GM11168 (cell line): ENCODE measurements around the gene COMMD6.

Experiments used
- in situ Hi-C: fragments of 300-500 bp; cut with MboI; formaldehyde crosslinking; loops from one replicate; pipeline ENCODE4 v1.12.0; 2022; ENCODE audit warnings: low sequenced_read_pairs; ENCODE audit not compliant: unreplicated experiment

Gene COMMD6

DNA sequence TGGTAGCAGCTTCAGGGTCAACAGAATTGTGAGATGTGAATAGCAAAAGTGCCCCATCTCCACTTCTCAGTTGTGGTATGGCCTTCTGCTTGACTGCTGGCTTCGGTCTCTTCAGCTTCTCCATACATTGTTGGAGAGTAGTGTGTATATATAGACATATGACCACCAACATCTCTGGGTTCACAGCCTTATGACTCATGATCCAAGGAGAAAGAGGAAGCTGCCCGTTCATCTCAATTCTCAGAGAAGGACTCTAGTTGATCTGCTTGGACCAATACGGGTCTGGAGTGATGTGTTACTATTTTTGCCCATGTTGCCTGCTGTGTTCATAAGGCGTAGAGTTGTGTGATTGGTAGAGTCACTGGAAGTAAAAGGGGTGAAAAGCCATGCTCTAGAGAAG is 3.6 kb upstream of the COMMD6 start:
- in situ Hi-C loops: loop anchor here (10.0 kb wide), 1 partner anchor 166 kb away; no protein-coding TSS in a partner anchor

DNA sequence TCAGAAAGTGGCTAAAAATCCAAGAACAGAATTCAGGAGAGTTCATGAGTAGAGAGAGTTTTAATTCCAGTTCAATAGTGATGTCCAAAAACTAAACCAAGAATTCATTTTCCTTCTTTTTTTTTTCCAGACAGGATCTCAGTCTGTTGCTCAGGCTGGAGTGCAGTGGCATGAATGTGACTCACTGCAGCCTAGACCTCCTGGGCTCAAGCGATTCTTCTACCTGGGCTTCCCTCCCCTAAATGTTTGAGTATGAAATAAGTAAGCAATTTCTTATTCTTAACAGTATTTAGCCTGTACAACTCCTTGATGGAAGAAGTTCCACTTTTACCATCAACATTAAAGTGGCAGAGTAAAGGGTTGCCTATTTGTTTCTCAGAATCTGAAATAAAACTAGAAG is 3.8 kb downstream of the COMMD6 start:
- in situ Hi-C loops: no loop called here

DNA sequence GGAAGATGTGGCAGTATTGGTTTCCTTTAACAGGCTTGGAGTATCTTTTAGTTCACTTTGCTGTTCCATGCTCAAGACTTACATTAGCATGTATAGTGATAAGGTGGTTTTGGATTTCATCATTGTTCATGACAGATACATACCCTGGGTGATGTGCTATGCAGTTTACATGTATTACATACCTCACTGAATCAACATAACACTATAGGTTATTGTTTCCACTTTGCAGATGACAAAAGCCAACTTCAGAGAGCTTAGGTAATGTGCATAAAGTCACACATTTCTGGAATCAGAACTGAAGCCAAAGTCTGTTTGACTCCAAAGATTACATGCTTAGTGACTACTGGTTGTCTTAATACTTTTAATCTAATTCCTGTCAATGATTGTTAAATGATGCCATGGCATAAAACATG is 7.1 kb downstream of the COMMD6 start:
- in situ Hi-C loops: no loop called here

DNA sequence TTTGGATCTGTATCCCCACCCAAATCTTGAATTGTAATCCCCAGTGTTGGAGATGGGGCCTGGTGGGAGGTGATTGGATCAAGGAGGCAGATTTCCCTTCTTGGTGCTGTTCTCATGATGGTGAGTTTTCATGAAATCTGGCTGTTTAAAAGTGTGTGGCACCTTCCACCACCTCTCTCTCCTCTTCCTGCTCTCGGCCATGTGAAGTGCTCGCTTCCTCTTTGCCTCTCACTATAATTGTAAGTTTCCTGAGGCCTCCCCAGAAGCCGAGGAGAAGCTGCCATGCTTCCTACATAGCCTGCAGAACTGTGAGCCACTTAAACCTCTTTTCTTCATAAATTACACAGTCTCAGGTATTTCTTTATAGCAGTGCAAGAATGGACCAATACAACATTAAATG is 15.7 kb downstream of the COMMD6 start:
- in situ Hi-C loops: no loop called here

DNA sequence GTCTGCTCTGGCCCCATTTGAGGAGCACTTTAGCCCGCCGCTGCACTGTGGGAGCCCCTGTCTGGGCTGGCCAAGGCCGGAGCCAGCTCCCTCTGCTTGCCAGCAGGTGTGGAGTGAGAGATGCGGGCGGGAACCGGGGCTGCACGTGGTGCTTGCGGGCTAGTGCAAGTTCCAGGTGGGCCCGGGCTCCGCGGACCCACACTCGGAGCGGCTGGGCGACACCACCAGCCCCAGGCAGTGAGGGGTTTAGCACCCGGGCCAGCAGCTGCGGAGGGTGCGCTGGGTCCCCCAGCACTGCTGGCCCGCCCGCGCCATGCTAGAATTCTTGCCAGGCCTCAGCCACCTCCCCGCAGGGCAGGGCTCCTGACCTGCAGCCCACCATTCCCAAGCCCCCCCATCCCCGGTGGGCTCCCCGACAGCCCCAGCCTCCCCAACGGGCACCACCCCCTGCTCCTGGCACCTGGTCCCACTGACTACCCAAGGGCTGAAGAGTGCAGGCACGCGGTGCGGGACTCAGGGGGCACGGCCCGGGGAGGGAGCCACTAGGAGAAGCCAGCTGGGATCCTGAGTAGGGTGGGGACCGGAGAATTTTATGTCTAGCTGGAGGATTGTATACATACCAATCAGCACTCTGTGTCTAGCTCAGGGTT is 19.1 kb downstream of the COMMD6 start:
- in situ Hi-C loops: no loop called here

DNA sequence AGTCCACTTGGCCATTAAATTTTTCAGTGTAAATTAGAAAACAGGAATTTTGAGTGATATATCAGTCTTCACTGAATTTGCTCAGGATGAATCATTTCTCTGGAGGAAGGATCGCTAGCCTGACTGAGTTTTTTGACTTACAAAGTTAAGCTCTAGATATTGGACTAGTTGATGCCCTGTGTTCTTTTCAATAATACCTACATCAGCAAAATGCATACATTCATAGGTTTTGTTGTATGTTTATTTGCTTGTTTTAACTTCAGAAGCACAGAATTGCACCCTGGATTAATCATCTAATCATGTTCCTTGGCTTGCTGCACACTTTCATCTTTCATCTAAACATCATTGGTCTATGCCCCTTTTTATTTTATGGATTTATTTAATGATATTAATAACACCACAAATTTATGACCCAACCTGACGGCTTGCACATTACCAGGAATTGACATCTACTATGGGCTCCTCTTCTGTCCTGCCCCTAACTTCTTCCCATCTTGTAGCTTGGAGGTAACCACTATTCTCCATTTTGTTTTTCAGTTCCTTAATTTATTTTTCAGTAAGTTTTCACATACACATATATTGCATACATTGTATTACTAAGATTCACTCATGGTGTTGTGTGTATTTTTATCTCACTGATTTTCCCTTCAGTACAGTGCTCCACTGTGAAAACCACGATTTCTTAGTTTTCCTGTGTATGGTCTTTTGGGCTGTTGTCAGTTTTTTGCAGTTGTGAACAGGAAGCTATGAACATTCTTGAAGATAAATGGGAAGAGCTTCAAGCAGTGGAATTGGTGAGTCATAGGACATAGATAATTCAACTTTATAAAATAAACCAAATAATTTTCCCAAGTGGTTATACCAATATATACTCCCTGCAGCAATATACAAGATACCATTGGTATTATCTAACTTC is 23.3 kb downstream of the COMMD6 start:
- in situ Hi-C loops: no loop called here

DNA sequence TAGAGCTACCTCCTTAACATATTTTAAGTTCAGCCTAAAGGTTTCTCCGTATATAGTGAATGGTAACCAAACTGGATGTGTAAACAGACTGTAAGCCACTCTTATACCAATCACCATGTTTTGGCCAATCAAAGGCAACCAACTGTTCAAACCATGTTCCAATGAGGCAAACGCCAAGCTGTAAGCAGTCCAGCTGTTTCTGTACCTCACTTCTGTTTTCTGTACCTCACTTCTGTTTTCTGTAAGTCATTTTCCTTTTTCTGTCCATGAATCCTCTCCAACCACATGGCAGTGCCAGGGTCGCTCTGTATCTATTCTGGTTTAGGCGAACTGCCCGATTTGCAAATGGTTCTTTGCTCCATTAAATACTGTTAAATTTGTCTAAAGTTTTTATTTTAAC is 24.4 kb downstream of the COMMD6 start:
- in situ Hi-C loops: no loop called here

DNA sequence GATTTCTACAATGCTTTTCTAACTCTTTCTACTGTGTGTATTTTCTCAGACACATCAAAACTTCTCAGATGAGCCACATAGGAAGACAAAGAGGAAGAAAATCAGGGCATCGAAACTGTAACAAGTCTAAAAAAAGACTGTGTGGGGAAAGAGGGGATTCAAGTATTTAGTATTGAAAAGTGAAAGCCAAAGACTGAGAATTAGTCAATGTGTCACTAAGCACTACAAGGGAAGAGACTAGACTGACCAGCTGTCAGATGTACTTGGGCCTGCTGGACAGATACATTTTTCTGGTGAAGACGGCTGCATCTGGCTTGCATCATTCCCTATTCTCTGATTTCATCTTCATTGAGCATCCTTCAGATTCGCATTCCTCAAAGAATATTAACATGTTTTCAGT is 25.4 kb downstream of the COMMD6 start:
- in situ Hi-C loops: no loop called here

DNA sequence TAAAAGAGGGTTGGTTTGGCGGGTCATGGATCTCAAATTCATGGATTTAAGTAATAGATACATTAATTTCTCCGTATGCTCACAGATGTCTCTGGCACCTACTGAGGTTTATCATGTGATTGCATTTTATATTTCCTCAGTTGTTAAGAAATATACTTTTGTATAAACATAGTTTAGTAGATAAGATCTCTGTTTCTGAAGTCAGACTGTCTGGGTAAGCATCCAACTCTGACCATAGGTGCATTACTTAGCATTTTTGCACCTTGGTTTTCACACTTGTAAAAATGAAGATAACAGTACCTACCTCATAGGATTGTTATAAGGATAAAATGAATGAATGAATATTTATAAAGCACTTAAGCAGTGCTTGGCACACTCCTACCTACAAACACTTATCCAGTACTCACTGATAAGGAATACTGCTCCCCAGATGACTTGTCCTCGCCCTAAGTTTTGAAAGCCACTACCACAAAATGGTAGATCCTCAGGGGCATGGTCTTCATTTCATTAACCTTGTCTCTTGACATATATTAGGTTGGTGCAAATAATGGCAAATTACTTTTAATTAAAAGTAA is 26.5 kb downstream of the COMMD6 start:
- in situ Hi-C loops: no loop called here

DNA sequence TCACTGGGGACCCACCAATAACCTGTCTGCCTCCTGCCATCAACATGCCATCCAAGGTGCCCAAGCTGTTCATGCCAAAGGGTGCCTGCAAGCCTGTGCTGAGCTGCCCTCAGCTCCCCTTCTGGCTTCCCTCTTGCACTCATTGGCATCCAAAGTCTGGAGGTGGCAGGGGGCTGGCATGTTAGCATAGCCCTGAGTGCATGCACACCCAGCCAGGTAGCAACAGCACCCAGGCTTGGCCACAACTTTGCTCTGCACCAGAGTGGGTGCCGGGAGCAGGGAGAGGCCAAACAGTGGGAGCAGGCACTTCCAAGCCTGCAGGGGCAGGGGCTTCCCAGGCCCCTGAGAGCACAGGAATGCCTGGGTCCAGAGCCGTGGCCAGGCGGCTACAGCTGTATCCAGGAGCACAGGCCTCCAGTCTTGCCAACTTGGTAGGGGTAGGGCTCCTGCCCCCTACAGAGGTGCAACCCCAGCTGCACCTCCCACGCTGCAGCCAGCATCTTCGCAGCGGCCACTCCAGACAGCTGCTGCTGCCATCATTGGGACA is 29.6 kb downstream of the COMMD6 start:
- in situ Hi-C loops: no loop called here

DNA sequence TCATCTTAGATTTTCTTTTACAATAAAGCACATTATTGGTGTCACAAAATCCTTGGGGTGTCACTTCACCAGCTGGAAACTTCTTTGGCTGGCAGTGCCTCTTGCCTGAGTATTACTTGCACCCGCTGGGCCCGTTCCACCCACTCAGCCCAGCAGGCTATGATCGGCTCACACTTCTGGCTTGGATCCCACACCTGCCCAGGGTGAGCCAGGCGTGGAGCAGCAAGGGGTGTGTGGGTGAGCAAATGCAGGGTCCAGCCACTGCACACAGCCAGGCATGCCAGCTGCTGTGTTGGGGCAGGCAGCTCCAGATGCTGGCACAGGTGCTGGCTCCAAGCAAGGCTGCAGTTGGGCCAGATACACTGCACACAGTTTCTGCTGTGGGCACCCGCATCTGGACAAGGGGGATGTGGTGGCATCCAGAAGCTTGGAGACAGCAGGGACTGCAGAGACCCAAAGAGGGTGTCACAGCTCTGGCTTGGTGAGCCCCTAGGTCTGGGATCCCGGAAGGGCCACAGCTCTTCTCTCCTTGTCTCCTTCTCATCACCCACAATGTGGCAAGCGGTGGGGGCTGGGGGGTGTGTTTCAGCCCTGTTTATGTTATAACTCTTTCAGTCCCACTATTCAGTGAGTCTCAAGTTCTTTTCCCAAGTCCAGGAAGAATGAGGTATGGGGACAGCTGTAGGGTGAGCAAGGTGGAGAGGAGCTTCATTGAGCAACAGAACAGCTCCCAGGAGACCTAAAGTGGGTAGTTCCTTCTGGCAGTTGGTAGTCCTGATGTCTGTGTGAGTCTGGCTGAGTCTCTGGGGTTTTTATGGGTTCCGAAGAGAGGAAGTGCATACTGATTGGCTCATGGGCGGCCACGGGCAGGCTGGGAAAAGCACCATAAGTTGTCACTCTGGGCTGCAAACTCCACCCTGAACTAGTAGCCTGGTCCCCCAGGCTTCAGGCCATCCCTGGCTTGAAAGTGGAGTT is 30.3 kb downstream of the COMMD6 start:
- in situ Hi-C loops: no loop called here

DNA sequence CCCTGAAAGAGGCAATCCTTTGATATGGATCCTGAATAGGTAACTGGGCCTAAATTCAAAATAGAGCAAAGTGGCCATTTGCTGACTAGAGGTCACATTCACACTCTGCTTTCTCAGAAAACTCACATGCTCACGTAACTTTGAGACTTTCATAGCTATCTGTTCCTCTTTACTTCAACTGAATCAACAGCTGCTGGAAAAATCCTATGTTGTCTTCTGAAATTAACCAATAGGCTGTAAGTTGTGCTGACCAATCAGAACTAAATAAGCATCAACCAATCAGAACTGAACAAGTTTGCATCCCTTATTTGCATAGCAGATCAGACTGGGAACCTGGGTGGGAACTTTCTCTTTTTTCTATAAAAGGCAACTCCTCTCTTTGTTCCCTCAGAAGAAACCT is 31.6 kb downstream of the COMMD6 start:
- in situ Hi-C loops: no loop called here

DNA sequence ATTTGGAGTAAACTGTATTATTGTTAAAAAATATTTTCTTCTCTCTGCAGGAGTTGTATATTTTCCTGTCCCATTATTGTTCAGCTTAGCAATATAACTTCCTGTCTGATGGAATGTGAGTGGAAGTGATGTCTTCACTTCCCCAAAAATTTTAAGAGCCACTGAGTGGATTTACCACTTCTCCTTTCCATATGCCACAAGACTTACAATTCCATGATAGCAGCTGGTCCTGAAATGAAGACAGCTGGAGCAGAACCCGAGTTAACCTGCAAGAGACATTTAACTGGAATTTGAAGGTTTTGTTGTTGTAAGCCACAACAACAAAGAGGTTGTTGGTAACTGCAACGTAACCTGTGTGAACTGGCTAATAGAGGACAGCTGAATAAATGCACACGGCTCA is 32.3 kb downstream of the COMMD6 start:
- in situ Hi-C loops: no loop called here

DNA sequence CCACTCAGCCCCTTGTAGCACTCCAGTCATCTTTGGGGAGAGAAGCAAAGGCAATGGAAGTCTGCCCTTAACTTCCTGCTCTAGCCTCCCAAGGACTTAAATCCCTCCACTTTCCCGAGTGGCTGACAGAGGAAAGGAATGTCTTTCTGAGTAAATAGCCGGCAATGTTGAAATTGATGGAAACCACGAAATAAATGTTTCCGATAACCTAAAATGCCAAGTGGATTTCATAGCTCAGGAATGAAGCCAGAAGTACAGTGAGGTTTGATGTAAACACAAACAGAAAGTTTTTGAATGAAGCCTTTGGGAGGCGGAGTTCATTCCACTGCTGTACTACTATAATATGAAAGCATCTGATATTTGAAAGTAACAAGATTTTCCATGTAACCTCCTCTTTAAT is 41.7 kb downstream of the COMMD6 start:
- in situ Hi-C loops: no loop called here

DNA sequence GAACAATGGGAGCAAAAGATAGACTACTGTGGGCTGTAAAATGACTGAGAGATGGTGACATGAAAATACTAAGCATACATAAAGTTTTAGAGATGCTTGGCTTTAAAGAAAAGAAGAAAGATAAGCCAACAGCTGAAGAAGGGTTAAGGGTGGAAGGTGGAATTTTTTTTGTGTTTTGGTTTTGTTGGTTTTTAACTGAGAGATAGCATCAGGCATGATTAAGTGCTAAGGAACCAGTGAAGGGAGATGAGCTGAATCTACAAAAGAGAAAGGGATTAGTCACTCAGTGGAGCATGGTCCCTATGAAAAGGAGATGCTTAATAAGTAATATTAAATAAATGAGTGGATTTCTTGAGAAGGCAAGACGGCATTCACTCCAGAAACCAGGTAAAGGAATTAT is 43.1 kb downstream of the COMMD6 start:
- in situ Hi-C loops: no loop called here

DNA sequence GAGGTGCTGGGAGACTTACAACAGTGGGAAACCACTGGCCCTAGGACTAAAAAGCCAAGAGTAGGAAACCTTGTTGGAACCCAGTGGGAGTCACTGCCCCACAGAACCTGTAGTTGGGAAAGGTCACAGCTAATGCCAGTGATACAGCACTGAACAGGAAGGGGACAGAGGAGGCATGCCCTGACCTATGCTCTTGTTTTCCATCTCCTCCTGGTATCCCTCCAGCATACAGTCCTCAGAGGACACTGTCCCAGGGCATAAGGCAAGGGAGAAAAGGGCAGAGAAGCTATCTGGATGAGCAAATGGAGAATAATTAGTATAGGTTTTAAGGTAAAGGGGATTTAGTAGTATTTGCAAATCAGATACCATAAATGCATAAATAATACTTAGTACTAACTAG is 44.5 kb downstream of the COMMD6 start:
- in situ Hi-C loops: no loop called here

DNA sequence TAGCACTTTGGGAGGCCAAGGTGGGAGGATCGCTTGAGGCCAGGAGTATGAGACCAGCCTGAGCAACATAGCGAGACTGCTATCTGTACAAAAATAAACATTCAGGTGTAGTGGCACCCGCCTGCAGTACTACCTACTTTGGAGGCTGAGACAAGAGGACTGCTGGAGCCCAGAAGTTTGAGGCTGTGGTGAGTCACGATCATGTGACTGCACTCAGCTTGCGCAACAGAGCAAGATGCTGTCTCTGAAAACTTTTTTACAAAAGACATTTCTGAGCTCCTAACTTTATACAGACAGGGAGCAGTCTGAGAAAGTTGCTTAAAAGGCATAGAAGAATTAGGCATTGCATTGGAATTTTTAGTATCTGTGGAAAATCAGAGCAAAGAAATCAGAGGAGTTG is 45.3 kb downstream of the COMMD6 start:
- in situ Hi-C loops: no loop called here

DNA sequence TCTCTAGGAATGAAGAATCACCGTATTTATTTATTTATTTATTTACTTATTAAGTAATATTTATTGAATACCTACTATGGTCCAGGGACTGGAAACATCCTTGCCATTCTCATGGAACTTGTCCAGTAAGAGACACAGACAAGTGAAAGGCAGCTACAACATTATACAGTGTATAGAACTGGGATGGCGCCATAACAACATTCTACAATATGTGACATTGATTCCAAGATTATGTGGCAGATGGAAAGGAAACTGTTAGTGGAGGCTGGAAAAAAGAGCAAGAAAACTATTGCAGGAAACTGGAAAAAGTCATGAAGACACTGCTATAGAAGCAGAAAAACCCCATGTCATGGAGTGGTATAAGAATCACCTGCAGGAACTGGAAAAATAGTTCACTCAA is 46.3 kb downstream of the COMMD6 start:
- in situ Hi-C loops: no loop called here

DNA sequence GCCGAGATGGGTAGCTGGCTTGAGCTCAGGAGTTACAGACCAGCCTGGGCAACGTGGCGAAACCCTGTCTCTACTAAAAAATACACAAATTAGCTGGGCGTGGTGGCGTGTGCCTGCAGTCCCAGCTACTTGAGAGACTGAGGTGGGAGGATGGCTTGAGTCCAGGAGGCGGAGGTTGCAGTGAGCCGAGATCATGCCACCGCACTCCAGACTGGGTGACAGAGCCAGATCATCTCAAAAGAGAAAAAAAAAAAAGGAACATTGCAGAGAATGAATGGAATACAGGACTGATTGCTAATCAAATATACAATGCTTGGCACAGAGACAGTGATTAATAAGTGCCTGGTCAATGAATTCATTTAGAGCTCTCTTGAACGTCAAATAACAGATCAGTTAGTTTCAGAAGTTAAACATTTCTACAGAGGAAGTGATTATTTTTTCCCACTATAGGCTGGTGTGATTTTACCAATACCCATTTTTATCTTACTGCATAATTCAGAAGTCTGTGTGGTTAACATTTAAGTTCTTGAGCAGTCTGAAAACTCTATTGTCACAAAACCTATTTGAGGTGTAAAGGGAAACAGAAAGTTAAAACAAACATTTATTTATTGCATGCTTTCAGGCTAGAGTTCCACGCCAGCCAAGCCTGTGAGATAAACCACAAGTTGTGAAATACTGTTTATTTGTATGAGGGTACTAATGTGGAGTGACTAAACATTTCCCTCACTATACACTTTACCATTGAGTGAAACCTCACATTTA is 48.0 kb downstream of the COMMD6 start:
- in situ Hi-C loops: no loop called here
